Astrocyte (in vitro differentiated cells and primary cell): ENCODE data around the gene LPCAT4.

Source experiments
- EZH2 ChIP-seq: IDR thresholded peaks from 2 replicates; pipeline ENCODE4 v1.6.1; 2012; ENCODE audit warnings: mild to moderate bottlenecking, low read length, inconsistent platforms; ENCODE audit not compliant: insufficient read depth
- TF ChIP-seq, protein P1 (sequence below): IDR thresholded peaks from 2 replicates; pipeline ENCODE4 v1.5.1; 2011; ENCODE audit warnings: low read depth, mild to moderate bottlenecking, inconsistent platforms, low read length, moderate library complexity; ENCODE audit not compliant: insufficient read depth

DNA sequence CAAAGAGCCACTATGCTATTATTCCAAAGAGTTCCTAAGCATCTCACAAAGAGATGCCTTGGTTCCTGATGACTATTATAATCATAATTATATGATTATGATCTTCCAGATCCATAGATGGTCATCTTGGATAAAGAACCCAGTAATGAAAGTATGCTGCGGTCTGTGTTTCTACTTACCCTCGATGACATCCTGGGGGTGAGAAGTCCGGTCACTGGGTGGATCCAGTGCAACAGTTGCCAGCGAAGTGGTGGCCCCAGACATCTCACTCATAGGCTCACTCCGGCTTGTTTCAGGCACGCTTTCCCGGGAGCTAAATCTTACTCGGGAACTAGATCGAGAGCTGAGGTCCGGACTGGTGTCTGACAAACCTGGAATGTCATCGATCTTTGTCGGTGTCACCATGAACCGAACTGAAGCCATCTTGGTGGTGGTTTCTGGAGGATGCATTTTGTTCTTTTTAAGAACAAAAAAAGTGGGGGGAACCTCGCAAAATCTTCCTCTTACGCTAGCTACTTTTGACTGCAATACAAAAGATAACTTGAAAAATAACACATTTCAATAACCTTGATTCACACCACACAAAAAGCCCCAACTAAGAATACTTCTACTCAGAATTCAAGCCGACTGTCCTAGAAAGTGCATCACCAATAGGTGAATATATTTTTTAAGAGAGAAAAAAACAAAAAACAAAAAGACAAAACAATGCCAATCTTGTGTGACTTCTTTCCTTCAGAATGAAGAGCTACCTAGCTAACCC, 30.6 kb downstream of the LPCAT4 start:
- TF ChIP-seq, protein P1, sequence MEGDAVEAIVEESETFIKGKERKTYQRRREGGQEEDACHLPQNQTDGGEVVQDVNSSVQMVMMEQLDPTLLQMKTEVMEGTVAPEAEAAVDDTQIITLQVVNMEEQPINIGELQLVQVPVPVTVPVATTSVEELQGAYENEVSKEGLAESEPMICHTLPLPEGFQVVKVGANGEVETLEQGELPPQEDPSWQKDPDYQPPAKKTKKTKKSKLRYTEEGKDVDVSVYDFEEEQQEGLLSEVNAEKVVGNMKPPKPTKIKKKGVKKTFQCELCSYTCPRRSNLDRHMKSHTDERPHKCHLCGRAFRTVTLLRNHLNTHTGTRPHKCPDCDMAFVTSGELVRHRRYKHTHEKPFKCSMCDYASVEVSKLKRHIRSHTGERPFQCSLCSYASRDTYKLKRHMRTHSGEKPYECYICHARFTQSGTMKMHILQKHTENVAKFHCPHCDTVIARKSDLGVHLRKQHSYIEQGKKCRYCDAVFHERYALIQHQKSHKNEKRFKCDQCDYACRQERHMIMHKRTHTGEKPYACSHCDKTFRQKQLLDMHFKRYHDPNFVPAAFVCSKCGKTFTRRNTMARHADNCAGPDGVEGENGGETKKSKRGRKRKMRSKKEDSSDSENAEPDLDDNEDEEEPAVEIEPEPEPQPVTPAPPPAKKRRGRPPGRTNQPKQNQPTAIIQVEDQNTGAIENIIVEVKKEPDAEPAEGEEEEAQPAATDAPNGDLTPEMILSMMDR, result no peak
- TF ChIP-seq EZH2, result no peak
